Measurements from ENCODE around the gene DNAJC16.

DNA sequence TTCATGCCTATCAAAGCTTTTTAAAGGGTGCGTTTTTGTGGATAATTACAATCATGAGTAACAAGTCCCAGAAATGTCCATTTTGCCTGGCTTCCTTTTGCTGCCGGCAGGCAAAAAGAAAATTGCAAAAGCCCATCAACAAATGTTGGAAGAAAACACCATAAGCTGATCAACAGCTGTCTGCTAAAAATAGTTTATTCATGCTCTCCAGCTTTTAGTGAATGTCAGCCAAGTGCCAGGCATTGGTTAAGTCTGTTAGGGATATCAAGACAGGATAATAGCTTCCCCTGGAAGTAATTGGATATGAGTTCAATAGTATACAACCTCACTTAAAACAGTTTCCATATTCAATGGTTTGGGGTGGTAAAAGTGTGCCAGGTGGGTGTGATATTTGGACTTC is 71.8 kb downstream of the DNAJC16 start:
- TF ChIP-seq, protein P1, sequence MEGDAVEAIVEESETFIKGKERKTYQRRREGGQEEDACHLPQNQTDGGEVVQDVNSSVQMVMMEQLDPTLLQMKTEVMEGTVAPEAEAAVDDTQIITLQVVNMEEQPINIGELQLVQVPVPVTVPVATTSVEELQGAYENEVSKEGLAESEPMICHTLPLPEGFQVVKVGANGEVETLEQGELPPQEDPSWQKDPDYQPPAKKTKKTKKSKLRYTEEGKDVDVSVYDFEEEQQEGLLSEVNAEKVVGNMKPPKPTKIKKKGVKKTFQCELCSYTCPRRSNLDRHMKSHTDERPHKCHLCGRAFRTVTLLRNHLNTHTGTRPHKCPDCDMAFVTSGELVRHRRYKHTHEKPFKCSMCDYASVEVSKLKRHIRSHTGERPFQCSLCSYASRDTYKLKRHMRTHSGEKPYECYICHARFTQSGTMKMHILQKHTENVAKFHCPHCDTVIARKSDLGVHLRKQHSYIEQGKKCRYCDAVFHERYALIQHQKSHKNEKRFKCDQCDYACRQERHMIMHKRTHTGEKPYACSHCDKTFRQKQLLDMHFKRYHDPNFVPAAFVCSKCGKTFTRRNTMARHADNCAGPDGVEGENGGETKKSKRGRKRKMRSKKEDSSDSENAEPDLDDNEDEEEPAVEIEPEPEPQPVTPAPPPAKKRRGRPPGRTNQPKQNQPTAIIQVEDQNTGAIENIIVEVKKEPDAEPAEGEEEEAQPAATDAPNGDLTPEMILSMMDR (IDR thresholded peaks at IDR 0.05), result no peak
- no peak for TF ChIP-seq POLR2A (IDR thresholded peaks at IDR 0.05)

Data from sigmoid colon (tissue), 3 donors.